Central memory CD4-positive, alpha-beta T cell (primary cell): ENCODE results near the gene ATG9A.

Experiments
- DNase-seq: peaks from one replicate; pipeline ENCODE4 v3.0.0; 2022

Gene ATG9A

DNA sequence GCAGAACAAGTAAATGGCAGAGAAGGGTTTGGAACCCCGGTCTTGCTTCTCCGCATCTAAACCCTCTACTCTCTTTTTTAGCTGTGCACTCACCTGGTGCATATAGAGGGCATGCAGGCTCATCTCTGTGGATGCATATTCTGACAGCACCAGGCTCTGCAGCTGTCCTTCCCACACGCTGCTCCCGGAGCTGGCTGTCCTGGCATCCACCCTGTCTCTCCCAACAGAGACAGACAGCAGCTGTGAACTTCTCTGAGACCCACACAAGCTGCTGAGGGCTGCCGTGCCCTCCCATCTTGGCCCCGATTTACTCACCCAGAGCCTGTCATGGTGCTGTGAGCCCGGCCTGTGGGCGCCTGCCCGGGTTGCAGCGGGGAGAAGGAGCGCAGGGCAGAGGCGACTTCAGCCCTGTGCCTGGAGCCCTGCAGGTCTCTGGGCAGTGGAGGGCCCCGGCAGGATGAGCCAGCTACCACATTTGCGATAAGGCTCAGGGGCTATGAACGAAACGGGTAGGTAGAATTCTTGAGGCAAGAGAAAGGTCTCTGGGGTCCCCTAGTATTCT, 7.4 kb downstream of the ATG9A start:
- no peak for DNase-seq

- no peak for DNase-seq
Observed at GRCh38 chr2:219220652-219221402, 8.6 kb downstream of the ATG9A start.

DNA sequence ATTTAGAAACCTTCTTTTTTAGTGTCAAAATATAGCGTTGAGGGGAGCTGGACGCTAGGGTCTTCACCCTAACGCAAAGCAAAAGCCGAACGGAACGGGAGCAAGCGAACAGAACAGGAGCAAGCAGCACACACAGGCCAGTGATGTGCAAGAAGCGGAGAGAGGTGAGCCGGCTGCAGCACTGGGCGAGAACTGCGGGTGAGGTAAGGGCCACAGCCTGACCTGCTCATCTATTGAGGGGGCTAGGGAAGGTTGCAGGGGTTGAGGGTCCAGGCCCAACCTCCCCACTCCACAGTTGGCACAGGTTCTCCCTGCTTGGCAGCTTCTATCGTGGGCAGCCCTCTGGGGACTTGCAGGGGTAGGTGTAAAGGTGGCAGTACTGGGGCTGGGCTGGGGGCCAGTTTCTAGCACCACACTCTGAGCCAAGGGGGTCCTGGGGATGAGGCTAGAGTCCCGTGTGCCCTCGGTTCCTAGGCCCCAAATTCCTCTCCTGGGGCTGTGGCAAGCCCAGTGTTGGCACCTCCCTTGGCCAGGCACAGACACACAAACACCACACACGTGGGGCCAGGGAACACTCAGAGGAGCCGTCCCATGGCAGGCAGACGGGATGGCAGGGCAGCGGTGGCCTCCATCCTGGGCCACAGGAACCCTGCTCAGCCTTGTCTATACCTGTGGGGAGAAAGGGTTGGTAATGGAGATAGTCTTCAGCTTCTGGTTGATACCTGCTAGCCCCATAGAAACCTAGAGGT, 9.5 kb downstream of the ATG9A start:
- DNase-seq: no peak

DNA sequence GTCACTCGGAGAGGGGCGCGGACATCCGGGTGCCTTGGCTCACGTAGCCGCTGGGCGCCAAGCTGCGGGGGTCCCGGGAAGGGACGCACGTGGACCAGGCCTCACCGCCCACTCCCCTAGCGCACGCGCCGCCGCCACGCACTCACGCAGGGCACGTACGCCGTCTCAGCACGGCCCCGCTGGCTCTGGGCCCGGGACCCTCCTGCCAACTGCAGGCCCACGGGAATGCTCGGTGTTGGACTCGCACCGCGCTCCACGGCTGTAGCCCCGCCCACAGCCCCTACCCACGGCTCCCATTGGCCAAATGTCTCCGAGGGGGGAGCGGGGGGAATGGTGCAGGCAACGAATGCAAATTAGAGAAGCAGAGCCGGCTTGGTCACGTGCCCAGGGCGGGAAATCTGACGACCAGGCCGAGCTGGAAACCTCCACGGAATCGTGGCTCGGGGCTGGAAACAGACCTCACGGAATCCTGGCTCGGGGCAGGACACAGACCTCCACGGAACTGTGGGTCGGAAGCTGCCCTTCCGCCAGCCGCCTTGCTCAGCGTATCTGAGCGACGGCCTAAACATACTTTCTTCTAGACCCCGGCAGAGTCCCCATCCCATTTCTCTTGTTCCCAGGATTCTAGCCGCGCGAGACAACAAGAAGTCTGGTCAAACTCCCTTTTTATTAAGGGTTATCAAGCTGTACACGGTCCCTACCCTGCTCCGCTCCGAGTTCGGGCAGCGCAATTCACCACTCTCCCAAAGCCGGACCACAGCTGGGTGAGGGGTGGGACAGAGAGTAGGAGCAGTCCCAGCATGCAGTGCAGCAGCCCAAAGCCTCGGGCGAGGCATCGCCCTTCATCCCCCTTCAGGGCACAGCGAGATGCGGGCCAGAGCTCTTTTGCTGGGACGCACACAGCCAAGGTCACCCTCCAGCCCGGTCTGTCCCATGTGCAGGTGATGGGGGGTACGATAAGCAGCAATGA, 10.4 kb downstream of the ATG9A start, which contains the start of gene ABCB6:
Gene ABCB6 (minus strand): TSS at position 227 of the 970 bp plus-strand sequence. CDS start 285 bp downstream, outside the sequence.
- peak; percentile 82 for DNase-seq

DNA sequence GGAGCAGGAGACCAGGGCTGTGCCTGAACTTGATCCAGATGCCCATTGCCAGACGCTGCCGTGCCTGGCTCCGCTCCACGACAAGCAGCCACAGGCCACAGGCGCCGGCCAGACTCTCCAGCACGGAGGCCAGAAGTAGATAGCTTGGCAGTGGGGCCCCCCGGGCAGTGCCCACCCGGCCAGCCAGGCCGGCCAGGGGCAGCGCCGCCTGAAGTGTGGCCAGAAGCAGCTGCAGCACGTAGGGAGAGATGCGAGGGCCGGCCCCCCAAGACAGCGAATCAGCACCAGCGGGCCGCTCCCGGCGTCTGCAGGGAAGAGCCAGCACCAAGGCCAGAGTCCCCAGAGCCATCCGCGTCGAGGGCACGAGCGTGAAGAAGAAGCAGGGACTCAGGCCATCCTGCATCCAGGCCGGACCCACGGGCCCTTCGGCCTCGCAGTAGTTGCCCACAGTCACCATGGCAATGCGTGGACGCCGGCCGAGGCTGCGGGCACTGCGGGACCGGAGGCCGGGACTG, 11.2 kb downstream of the ATG9A start:
- peak; percentile 17 for DNase-seq

DNA sequence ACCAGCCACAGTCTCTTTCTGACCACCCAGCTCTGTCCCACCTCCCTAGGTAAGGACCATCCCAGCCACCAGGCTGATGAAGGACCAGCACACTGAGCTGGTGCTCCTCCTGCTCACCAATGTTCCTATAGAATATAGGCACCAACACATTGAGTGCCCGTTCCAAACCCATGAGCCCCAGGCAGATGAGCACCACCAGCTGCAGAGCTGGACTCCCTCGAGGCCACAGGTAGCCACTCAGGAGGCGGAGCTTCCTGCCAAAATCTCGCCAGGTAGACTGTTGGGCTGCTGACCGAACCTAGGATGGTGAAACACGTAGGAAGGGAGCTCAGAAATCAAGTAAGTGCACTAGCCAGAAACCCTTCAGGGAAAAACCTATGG, 12.9 kb downstream of the ATG9A start:
- no peak for DNase-seq

DNA sequence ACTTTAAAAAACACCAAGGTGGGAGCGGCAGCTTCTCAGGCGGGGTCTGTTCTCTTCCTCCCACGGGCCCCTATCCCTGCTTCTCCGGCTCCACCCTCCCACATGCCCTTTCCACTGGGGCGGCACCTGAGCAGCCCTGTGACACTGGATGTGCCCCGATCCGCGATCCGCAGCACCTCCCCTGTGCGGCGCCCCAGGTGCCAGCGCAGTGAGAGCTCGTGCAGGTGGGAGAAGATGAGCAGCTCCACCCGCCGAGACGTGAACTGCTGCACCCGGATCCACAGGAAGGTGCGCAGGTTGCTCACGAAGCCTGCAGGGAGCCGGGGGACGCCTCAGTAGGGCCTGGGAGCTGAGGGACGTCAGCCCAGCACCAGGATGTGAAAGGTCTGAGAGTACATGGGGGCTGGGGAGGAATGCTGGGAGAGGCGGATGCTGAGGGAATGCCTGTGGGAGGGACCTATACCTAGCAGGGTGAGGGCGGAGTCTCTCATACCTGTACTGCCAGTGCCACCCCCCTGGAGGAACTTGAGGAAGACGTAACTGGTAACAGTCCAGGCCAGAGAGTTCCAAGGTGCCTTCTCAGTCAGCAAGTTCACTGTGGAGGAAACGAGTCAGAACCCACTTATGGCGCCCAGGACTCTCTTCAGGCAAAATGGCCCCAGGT, 13.4 kb downstream of the ATG9A start:
- DNase-seq: no peak

GRCh38 chr2:219214786-219215185, 14.7 kb downstream of the ATG9A start:
- no peak for DNase-seq

DNA sequence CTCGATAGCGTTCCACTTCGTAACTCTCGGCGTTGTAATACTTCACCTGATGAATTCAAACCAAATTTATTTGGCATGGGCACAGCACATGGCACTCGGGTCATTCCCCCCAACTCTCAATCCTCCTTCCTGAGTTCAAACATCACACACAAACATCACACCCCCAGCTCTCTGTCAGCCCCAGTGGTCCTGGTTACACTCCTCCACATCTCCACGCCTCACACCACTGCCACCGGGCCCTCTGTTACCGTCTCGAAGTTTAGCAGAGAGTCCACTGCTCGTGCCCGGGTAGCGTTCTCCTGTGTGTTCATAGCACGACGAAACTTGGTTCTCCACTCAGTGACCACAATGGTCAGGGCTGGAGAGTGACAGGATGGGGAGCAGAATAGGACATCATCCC, 15.3 kb downstream of the ATG9A start:
- DNase-seq: no peak

DNA sequence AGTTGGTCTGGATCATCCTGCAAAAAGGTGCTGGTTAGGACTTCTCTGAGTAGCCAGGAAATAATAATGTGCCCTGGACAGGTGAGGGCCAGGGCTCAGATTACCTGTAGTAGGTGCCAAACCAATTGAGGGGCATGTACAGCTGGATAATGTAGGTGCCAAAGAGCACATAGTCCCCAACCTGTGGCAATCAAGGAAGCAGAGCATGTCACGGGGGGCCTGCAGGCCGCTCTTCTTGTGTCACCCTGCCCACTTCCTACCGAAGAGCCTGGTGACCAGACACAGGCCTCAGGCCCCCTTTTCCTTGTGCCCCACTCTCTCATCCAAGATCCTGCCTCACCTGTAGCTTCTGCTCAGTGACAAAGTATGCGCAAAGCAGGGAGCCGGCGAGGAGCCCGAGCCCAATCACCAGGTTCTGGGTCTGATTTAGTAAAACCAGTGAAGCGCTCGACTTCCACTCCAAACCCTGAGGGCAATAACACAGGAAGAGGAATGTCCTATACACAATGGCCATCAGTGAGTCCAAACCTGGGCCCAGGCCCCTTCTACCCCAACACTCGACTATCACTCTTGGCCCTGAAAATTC, 15.9 kb downstream of the ATG9A start:
- DNase-seq: no peak

DNA sequence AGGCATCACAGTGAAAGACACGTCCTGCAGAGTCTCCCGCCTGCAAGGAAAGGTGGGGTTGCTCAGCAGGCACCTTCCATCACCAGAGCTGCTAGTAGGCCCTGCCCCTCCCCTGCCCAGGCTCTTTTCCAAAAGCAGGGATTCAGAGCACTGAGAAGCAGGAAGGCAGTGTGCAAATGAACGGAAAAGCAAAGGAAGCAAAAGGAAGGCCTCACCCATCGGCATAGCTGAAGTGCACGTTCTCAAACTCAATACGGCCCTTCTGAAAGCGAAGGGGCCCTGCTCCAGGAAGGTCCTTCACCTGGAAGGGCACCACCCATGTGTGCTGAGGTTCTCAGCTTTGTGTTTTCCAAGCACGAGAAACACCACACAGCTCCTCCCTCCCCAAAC, 16.4 kb downstream of the ATG9A start:
- DNase-seq: no peak

GRCh38 chr2:219210886-219211362, 18.5 kb downstream of the ATG9A start:
- DNase-seq: no peak

DNA sequence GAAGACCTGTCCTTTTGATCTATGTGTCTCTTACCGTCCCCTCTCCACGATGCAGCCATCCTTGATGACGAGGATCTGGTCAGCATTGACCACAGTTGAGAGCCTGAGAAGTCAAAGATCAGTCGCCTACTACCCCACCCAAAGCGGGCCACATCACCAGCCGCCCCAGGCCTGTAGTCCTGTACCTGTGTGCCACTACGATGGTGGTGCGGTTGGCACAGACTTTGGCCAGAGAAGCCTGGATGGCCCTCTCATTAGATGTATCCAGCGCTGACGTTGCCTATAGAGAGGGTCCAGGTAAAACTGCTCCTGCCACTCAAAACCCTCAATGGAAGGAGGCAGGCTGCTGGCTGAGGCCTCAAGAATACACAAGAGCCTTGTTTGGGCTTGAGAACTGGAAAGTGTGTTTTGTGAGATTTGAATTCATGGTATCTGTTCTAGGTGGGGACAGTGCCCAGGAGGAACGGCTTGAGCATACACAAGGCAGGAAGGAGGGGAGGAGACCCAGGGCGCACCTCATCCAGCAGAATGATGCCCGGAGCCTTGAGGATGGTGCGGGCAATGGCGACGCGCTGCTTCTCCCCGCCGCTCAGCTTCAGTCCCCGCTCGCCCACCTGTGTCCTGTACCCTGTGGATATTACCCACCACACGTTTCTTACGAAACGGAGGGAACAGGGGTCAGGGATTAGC, 19.1 kb downstream of the ATG9A start:
- DNase-seq: no peak

GRCh38 chr2:219209236-219210195, 19.9 kb downstream of the ATG9A start:
- DNase-seq: no peak

DNA sequence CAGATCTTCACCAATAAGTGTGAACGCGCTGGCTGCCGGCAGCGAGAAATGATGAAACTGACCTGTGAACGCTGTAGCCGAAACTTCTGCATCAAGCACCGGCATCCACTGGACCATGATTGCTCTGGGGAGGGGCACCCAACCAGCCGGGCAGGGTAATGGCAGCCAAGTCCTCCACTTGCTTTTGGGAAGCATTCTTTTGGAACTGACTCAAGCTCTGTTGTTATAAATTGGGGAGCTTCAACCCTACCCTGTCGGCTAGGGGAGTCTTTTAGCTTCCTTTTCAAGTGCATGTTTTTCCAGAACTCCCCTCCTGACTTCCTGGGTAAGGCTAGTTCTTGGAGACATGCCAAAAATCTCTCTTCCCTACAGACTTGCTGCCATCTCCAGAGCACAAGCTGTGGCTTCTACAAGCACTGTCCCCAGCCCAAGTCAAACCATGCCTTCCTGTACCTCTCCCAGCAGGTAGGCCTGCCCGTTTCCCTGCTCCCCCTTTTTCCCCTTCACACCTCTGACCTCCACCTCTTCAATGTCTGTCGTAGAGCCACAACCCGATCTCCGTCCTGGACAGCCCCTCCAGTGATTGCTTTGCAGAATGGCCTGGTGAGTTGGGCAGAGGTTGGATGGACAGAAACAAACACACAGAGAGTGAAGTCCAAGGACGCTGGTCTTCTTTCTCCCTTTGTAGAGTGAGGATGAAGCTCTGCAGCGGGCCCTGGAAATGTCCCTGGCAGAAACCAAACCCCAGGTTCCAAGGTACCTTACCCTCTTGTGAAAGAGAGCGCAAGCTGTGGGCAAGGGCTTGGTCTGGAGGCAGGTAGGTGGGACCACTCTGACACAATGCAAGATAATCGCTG, 21.3 kb downstream of the ATG9A start:
- no peak for DNase-seq

DNA sequence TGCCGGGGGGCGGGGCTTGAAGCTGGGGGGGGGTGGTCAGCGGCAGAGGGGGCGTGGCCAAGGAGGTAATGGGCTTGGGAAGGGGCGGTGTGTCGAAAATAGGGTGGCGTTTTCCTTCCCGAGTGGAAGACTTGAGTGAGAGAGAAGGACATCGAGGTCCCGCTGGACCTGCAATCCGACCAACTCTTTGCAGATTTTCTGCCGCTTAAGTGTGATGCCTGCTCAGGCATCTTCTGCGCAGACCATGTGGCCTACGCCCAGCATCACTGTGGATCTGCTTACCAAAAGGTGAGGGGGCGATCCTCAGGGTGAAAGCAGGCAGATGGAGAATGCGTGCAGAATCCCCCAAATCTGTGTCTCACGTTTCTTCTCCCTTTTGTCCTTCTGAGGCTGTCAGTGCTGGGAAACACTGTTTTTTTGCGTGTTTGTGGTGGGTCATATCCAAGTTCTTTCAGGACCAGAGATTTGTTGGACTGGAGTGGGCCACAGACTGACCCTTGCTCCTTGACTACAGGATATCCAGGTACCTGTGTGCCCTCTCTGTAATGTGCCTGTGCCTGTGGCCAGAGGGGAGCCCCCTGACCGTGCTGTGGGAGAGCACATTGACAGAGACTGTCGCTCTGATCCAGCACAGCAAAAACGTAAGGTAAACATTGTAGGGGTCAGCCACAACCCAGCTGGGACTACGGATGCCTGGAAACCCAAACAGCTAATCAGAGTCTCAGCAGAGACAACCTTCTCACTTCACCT, 22.1 kb downstream of the ATG9A start:
- DNase-seq: no peak

DNA sequence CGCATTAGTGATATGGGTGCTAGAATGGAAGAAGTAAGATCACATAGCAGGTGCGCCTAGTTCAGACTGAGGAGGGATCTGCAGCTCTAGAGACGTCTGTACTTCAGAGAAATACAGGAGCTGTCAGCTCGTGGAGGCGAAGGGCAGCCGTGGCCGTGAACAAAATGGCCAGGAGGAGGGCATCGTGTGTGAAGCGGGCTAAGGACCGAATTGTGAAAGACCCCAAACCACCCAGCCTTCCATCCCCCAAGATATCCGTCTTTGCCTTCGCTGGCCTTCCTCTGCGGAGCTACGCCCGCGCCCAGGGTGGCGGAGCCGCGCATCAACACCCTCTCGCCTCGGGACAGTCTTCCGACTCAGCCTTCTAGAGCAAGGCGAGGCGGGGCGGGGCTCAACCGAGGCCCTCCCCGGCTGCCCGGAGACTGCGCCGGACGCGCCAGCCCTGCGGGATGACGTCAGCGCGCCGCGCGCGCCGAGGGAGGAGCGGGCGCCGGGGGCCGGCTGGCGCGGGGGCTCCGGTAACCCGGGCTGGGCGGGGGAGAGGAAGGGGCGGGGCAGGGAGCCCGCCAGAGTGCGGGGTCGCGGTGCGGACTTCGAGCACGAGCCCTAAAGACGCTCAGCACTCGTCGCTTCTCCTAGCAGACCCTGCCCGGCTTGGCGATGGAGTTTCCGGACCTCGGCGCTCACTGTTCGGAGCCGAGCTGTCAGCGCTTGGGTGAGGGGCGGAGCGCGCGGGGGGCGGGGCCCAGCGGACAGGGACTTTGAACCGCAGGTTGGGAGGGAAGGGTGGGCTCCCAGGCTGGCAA, 22.9 kb downstream of the ATG9A start, which contains the start of gene ZFAND2B:
Gene ZFAND2B (plus strand): TSS at position 455 of the 806 bp plus-strand sequence. CDS start 206 bp downstream, at position 661.
- peak; percentile 95 for DNase-seq
